Measurements from ENCODE around the gene GPR15LG.

DNA sequence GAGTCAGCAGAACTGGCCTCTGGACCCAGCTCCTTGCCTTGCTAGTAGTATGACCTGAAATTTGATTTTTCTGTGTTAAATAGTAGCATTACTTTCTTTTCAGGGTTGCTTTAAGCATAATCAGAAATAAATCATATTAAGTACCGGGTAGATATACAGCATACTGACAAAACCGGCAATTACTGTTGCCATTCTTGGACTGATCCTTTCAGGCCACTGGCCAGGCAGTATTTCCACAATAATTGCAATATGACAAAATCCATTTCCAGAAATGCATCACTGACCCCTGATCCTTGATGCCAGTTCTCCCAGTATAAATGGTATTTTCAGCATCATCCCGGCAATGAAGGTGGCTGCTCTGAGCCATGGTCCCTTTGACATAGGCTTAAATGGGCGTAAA, 60.9 kb downstream of the GPR15LG start:
- TF ChIP-seq CTCF (IDR thresholded peaks at IDR 0.05; ENCODE audit: low read length) (no peak), EZH2 (IDR thresholded peaks at IDR 0.05; ENCODE audit: borderline replicate concordance, low read length) (no peak)
